GM19099 (cell line): ENCODE measurements around the gene PRG2.

ENCODE experiments used
- POLR2A ChIP-seq: IDR thresholded peaks from 3 replicates; pipeline ENCODE4 v1.6.1; 2011; ENCODE audit warnings: low read depth; ENCODE audit not compliant: insufficient read length; ENCODE audit errors: extremely low read depth

PRG2 gene

DNA sequence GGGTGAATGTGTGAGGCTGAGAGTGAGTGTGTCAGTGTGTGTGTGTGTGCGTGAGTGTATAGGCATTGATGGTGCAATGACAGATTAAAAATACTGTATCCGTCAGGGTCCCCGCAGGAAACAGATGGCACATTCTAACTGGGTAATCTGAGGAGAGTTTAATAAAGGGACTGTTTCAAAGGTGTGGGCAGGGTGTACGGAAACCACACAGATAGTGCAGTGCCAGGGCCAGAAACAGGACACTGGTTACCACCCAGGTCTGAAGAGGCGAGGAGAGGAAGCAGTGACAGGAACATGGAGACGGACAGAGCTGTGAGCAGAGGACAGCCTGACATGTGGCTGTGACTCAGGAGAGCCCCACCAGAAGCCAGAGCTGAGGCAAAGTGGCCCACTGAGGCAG, 35.8 kb downstream of the PRG2 start:
- no peak for TF ChIP-seq POLR2A

DNA sequence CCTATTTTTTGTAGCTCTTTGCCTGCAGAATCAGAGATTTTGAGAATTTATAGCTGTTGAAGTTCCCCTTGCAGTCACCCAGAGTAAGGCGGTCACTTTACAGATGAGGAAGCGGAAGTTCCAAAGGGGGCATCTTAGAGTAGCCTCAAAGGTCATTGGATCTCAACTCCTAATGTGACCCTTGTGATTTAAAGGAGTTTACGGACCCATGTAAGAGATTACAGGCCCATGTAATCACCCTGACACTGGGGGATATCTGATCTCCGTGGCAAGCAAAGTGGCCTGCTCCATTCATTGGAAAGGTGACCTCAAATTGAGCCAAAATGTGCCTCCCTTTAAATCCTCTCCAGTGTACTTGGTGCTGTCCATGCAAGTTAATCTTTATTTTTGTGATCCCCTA, 36.6 kb downstream of the PRG2 start:
- no peak for TF ChIP-seq POLR2A

DNA sequence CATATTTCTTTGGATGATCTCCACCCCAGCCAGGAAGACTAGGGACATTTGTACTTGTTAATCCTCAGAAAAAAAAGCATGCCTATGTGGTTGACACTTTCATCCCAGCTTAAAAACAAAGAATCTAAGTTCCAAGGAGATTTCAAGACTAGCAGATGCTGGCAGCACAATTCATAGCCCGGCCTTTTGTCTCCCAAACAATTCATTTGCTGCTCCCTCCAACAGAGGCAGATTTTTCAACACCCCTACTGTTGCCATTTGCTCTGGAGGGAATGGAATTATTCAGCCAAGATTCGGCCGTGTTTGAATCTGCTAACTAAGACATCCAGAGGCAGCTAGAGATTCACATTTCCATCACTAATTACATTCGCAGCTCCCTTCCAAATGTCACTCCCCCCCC, 37.0 kb downstream of the PRG2 start:
- TF ChIP-seq POLR2A: no peak

DNA sequence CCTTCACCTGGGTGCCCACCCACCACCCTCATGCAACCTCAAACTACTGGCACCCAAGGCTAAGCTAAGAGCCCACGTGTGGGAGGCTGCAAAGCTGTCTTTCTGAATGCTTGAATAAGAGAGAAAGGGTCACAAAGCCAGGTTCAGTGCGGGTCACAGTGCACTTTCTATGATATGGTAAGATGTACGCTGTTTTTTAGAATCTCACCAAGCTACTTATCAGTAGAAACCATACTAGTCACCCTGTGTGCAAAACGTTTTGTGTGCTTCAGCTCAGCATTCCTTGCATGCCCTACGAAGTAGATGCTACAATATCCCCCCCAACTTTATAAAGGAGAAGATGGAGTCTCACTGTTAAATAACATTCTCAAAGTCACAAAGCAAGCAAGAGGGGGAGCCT, 37.4 kb downstream of the PRG2 start:
- TF ChIP-seq POLR2A: no peak

DNA sequence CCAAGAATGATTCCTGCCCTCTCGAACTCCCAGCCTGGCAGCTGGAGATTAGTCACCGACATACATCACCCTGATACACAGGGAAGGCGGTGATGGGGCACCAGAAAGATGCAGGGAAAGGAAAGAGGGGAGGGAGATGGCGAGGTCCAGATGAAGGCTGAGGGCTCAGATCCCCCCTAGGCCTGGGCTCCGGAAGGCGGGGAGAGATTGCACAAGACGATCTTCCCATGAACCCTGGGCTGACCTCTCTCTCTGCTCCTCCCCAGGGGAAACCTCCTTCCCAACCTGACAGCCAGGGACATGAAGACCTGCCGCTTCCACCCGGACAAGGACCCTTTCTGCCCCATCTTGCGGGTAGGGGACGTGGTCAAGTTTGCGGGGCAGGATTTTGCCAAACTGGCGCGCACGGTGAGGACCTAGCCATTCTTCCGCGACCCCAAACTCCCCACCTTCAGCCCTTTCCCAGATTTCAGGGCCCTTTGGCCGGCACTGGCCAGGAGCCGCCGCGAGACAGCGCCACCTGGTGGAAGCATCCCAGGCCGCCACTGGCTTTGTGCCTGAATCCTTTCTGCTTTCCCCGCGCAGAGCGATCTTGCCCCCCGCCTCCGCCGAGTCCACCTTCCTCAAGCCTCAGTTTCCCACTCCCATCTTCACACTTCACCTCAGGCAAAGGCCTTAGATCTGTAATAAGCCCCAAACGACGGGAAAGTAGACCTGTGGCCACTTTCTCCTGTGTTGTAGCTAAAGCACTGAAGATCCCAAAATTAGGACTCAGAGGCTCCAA, 40.8 kb downstream of the PRG2 start:
- no peak for TF ChIP-seq POLR2A

DNA sequence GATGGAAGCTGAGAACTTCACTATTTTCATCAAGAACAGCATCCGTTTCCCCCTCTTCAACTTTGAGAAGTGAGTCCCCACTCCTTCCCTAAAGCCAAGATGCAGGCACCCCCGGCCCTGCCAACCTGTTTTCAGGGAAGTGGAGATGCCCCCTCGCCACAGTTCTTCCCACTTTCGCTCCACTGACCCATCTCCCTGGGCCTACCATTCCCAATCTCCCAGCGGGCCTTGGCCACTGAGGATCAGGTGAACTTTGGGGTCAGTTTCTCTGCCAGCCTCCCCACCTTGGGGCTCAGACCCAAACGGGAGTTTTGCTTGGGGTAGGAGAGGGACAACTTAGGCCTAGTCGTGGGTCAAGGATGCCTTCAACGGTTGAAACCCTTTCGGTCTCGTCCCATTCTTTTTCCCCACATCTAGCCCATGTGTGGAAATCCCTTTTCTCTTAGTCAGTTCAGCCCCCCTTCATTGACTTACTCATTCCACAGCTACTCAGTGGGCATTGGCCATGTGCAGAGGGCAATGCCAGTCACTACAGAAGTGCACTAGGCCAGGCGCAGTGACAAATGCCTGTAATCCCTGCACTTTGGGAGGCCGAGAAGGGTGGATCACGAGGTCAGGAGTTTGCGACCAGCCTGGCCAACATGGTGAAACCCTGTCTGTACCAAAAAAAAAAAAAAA, 41.7 kb downstream of the PRG2 start:
- no peak for TF ChIP-seq POLR2A

DNA sequence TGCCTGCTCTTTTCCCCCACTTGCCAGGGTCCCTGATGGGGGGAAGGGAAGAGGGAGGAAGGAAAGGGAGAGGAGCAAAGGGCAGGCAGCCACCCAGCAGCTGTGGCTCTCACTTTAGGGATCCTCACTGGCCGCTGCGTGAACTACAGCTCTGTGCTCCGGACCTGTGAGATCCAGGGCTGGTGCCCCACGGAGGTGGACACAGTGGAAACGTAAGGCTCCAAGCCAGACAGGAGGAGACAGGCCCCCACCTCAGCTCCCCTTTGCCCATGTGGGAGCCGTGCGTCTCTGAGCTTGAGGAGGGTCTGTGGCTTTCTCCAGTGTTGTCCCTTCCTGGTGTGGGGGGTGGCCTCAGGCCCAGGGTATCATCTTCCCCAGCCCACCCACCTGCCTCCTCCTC, 42.4 kb downstream of the PRG2 start:
- no peak for TF ChIP-seq POLR2A

DNA sequence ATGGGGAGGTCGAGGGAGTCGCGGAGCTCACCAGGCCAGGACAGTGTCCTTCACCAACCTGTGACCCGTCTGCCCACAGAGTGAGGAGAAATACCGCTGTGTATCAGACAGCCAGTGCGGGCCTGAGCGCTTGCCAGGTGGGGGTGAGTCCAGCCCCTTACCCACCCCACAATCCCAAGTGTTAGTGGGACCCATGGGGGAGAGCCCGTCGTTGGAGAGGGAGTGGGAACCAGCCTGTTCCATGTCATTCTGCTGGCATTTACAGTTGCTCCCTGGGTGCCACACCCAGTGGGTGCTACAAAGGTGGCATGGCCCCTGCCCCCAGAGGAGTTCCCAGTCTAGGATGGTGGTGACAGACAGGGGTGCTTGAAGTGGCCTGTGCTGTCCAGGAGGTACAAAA, 43.1 kb downstream of the PRG2 start:
- TF ChIP-seq POLR2A: no peak

DNA sequence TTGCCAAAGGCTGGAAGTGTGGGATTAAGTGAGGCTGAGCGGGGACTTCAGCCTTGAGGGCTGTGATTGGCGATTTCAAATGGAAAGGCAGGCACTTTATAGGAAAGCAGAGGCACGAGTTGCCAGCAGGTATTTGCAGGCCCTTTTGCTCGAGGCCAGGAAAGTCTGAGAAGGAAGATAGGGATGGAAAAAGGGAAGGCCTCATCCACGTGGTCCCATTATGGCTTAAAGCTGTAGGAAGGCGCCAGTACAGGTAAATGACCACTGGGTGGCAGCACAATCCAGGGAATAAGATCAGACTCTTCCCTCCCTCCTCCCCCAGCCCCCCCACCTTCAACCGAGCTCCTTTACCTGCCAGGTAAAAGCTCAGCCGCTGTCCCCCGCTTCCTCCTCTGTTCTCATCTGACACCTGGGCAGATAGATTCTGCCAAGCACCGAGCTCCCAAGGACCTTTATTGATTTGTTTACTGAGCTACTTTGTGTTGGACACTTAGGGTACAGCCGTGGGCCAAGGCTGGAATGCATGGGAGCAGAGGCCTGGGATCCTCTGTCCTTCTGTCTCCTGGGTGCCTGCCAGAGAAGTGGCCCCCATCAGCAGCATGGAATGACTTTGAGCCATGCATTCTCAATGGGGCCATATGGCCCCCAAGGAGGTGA, 44.8 kb downstream of the PRG2 start:
- no peak for TF ChIP-seq POLR2A

DNA sequence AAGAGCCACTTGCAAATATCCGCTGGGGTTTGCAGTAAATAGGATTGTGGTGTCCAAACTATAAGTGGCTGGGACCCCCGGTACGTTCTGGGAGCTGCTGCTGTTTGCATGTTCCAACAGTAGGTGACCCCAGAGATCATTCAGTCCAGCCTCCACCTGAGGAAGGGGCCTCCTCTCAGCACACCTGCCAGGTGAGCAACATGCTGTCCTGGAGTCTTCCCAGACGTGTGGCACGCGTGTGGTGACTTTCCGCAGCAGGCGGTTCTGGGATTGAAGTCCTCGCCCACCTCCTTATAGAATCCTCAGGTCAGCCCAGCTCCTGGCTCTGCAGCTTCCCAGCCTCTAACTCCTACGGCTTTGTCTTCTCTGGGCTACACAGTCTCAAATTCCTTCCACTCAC, 45.6 kb downstream of the PRG2 start:
- no peak for TF ChIP-seq POLR2A

DNA sequence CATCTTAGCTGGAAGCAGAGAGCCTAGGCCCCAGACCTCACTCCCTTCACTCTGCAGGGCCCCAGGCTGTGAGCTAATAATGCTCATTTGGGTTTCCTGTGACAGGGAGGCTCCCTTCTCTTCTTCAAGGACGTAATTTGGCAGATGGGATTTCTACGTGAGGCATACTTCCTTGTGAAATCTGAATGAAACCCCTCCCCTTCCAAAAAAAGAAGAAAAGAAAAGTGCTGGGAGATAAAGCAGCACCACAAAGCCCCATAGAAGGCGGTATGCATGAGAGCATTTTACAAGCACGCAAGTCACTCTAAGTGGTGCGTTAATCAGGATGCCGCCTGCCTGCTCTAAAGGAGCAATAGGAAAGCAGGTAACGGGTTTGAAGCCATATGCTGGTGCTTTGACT, 46.6 kb downstream of the PRG2 start:
- no peak for TF ChIP-seq POLR2A

DNA sequence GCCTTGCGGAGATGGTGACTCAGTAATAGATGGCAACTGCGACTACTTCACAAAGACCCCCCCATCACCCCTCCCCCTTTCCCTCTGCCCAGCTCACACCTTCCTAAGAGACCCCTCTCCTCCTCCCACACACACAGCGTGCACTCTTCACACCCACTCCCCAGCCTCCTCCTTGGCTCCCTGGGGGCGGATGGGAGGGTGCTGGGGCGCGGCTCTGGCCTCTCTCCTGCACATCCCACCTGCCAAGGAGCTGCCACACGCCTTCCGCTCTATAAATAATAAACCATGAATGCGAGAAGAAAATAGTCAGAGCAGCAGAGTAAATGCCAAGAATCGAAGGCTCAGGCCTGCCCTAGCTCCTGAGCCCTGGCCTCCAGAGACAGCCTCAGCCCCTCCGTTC, 47.7 kb downstream of the PRG2 start:
- no peak for TF ChIP-seq POLR2A

DNA sequence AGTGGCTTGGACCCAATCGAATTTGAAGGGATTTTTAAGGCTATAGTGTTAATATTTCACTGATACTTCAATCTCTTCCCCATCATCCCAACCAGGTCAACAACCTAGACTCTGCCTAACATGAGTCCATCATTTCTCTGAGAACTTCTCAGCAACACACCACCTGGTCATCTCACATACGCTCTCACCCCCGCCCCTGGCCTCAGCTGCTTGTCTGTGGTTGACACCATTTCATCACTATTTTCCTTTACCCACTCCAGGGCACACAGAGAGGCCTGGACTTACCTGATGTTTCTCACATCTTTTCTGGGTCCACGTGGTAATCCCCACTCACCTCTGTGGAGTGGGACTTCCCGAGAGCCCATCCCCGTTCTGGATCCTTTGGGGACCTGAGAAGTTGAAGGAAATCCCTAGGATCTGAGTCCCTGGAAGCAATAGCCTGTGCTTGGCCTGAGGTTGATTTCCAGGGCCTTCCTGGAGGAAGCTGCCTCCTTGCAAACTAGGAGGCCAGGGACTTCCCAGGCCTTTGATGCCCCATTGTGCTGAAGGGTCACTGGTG, 49.1 kb downstream of the PRG2 start:
- TF ChIP-seq POLR2A: no peak

DNA sequence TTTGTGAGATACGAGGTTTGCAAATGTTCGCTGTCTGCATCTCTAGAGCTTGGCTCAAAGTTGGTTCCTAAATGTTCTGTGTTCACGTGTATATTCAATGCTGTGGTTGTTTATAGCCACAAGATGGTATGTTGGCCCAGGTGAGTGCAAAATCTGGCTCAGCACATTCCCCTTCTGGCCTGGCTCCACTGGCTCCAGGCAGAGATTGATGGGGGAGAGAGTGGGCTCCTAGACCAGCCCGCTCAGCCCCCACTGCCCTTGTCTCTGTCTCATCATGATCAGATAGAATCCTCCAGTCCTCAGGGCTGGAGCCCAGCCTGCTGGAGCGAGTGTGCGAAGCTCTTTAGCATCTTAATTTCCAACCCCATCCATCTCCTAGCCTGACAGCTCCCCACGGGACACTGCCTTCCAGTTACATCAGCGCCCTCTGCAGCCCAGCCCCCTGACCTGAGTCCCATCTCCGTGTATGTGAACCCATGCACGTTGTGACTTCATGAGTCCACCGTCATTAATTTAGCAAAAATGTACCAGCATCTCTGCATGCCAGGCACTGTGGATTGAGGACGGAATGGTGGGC, 50.3 kb downstream of the PRG2 start:
- no peak for TF ChIP-seq POLR2A

DNA sequence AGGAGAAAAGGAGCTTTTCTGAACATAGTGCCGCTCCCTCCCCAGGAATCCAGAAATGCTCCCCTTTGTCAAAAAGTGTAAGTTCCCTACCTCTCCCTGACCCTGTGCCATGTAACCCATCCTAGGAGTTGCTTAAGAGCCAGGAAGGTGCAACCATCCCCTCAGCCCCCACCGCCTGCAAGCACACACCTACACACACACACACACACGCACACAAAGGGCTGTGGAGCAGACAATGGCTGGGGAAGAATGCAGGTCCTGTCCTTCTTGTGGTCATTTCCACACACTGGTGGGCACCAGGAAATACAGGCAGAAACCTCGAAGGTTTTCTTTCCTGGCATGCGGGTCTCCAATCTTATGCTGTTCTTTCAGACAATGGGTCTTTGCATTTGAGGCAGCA, 51.1 kb downstream of the PRG2 start:
- TF ChIP-seq POLR2A: no peak
